IMR-90 (cell line): ENCODE results near the gene POLR2L. TPM values are rescaled to one million over a fixed set of nuclear protein-coding genes. Genes with fewer than 3 reads are reported as not detected.

Source experiments
- ATAC-seq: fragments of 200-7000 bp; cut with Tn5 transposase; 2 replicates; pipeline ENCODE4 v1.9.1; 2020; ENCODE audit warnings: low read depth, mild to moderate bottlenecking, moderate library complexity
- BruUV-seq: library from RNA; stranded (reverse); fragments of 400-500 nt; replicated peaks from 2 replicates; lab custom pipeline; 2021; lab: Mats Ljungman, UMichigan
- CTCF ChIA-PET: fragments of 300-600 bp; formaldehyde crosslinking; extraction: SDS; loops from one replicate; lab custom pipeline; 2021; ENCODE audit warnings: antibody characterized with exemption; lab: Yijun Ruan, JAX
- POLR2A ChIA-PET: fragments of 300-600 bp; sonication (Branson Sonifier 250); formaldehyde crosslinking; loops from one replicate; lab custom pipeline; 2022; ENCODE audit warnings: antibody characterized with exemption; ENCODE audit not compliant: unreplicated experiment; lab: Charles Lee
- DNase-seq: peaks from one replicate; pipeline ENCODE4 v3.0.0; 2013
- H2AFZ ChIP-seq: replicated peaks from 2 replicates; pipeline ENCODE3; 2013; ENCODE audit warnings: low read length, mild to moderate bottlenecking; ENCODE audit not compliant: poor library complexity
- H2AK5ac ChIP-seq: 2 replicates; pipeline ENCODE4 v1.6.1; 2013; ENCODE audit warnings: low read depth, low read length, inconsistent platforms
- H2AK9ac ChIP-seq: replicated peaks from 2 replicates; pipeline ENCODE3; 2013; ENCODE audit warnings: mild to moderate bottlenecking, low read depth, low read length, moderate library complexity; ENCODE audit not compliant: poor library complexity
- H2BK120ac ChIP-seq: 2 replicates; pipeline ENCODE4 v1.6.1; 2013; ENCODE audit warnings: low read depth, low read length, inconsistent platforms
- H2BK15ac ChIP-seq: 3 replicates; pipeline ENCODE4 v1.6.1; 2013; ENCODE audit warnings: low read depth, low read length, inconsistent platforms
- H2BK20ac ChIP-seq: 2 replicates; pipeline ENCODE4 v1.6.1; 2013; ENCODE audit warnings: low read depth, mild to moderate bottlenecking, inconsistent platforms, low read length, moderate library complexity
- H2BK5ac ChIP-seq: 2 replicates; pipeline ENCODE4 v1.6.1; 2013; ENCODE audit warnings: mild to moderate bottlenecking, low read depth, low read length, inconsistent platforms; ENCODE audit not compliant: poor library complexity, severe bottlenecking
- H3K14ac ChIP-seq: replicated peaks from 2 replicates; pipeline ENCODE4 v1.6.1; 2013; ENCODE audit warnings: low read depth, low read length, inconsistent platforms
- H3K18ac ChIP-seq: 2 replicates; pipeline ENCODE4 v1.6.1; 2013; ENCODE audit warnings: low read depth, low read length, control low read depth
- H3K23ac ChIP-seq: 2 replicates; pipeline ENCODE4 v1.6.1; 2013; ENCODE audit warnings: low read depth, low read length, inconsistent platforms
- H3K27ac ChIP-seq: 2 replicates; pipeline ENCODE4 v1.5.1; 2013; ENCODE audit warnings: mild to moderate bottlenecking, control low read depth, low read length; ENCODE audit not compliant: insufficient read depth
- H3K27me3 ChIP-seq: 2 replicates; pipeline ENCODE4 v1.6.1; 2013; ENCODE audit warnings: low read length; ENCODE audit not compliant: control insufficient read depth, insufficient read depth
- H3K36me3 ChIP-seq: 2 replicates; pipeline ENCODE4 v1.6.1; 2013; ENCODE audit warnings: low read length, mixed read lengths; ENCODE audit not compliant: control insufficient read depth, insufficient read depth
- H3K4ac ChIP-seq: 2 replicates; pipeline ENCODE4 v1.6.1; 2013; ENCODE audit warnings: low read depth, low read length, inconsistent platforms
- H3K4me1 ChIP-seq: 2 replicates; pipeline ENCODE4 v1.6.1; 2013; ENCODE audit warnings: low read length, mixed read lengths; ENCODE audit not compliant: control insufficient read depth, insufficient read depth
- H3K4me2 ChIP-seq: 2 replicates; pipeline ENCODE4 v1.6.1; 2013; ENCODE audit warnings: low read depth, mild to moderate bottlenecking, control low read depth, low read length, moderate library complexity
- H3K4me3 ChIP-seq: 2 replicates; pipeline ENCODE4 v1.5.1; 2013; ENCODE audit warnings: low read depth, mild to moderate bottlenecking, control low read depth, low read length, moderate library complexity; ENCODE audit not compliant: insufficient read depth
- H3K56ac ChIP-seq: 2 replicates; pipeline ENCODE4 v1.6.1; 2013; ENCODE audit warnings: low read length, inconsistent platforms; ENCODE audit not compliant: insufficient read depth; ENCODE audit errors: extremely low read depth
- H3K79me1 ChIP-seq, 2 experiments: 2 replicates each; pipeline ENCODE4 v1.6.1; 2013; ENCODE audit warnings: low read length in 2 of 2, inconsistent platforms in 1 of 2, low read depth in 1 of 2
- H3K9ac ChIP-seq: 2 replicates; pipeline ENCODE4 v1.6.1; 2013; ENCODE audit warnings: low read depth, low read length, control low read depth
- H3K9me1 ChIP-seq: 2 replicates; pipeline ENCODE4 v1.6.1; 2013; ENCODE audit warnings: low read length, inconsistent platforms; ENCODE audit not compliant: insufficient read depth
- H3K9me3 ChIP-seq: 2 replicates; pipeline ENCODE4 v1.6.1; 2013; ENCODE audit warnings: low read length; ENCODE audit not compliant: control insufficient read depth, insufficient read depth
- H4K20me1 ChIP-seq: 2 replicates; pipeline ENCODE4 v1.6.1; 2013; ENCODE audit warnings: low read length, inconsistent platforms; ENCODE audit not compliant: insufficient read depth
- H4K5ac ChIP-seq: 2 replicates; pipeline ENCODE4 v1.6.1; 2013; ENCODE audit warnings: mild to moderate bottlenecking, low read depth, low read length, control low read depth
- H4K8ac ChIP-seq, 2 experiments: 2 replicates each; pipeline ENCODE4 v1.6.1; 2013; ENCODE audit warnings: low read depth in 2 of 2, low read length in 2 of 2, control low read depth in 1 of 2, inconsistent platforms in 1 of 2
- H4K91ac ChIP-seq: 2 replicates; pipeline ENCODE4 v1.6.1; 2013; ENCODE audit warnings: low read depth, low read length, inconsistent platforms; ENCODE audit not compliant: insufficient read depth
- ELK1 ChIP-seq: fragments of 150-350 bp; IDR thresholded peaks from 2 replicates; pipeline ENCODE4 v1.6.1; 2016; ENCODE audit warnings: low read depth, mild to moderate bottlenecking, low read length, moderate library complexity, borderline replicate concordance
- FOS ChIP-seq: fragments of 150-350 bp; IDR thresholded peaks from 2 replicates; pipeline ENCODE4 v1.6.1; 2016; ENCODE audit warnings: low read depth, low read length
- WGBS, 2 experiments: methylation state at CpG; one replicate each; pipeline versions ENCODE4 v1.1.5 to v1.1.7; 2013; ENCODE audit warnings: missing lambda C conversion rate in 2 of 2; ENCODE audit not compliant: insufficient read length in 1 of 2; ENCODE audit errors: extremely low coverage in 2 of 2; 5-methylcytosine and 5-hydroxymethylcytosine counted together
- dilution Hi-C: fragments of 300-500 bp; cut with HindIII; formaldehyde crosslinking; loops from one replicate; pipeline ENCODE4 v1.14.3; 2018; ENCODE audit warnings: low sequenced_read_pairs; ENCODE audit not compliant: unreplicated experiment
- in situ Hi-C: fragments of 300-500 bp; cut with MboI; formaldehyde crosslinking; loops from 3 replicates; pipeline ENCODE4 v1.14.3; 2019; ENCODE audit warnings: low sequenced_read_pairs, inconsistent platforms, mixed read lengths
- intact Hi-C: fragments of 100-400 bp; cut with micrococcal nuclease; formaldehyde crosslinking; loops from 2 replicates; pipeline ENCODE4 v1.10.0; 2022
- polyA plus RNA-seq, 3 experiments: library from polyadenylated mRNA; depleted of rRNA; stranded (reverse); fragments of >200 nt; gene quantifications; 2 replicates each; pipeline ENCODE4 v1.2.3, GENCODE V29; 2012; ENCODE audit warnings: low replicate concordance in 1 of 3
- total RNA-seq: library from RNA; depleted of rRNA; stranded (reverse); fragments of >200 nt; gene quantifications from 2 replicates; pipeline ENCODE4 v1.2.3, GENCODE V29; 2012

The POLR2L gene
- total and polyA plus RNA-seq, 2 of the 4 experiments (the other 2 are of a cell fraction) = 44.4 to 416 TPM

GRCh38 chr11:794013-794765 is 48.1 kb downstream of the POLR2L start:
- no peak overlapping the region for H2BK120ac ChIP-seq
- H3K27me3 ChIP-seq = no peaks in the 10 kb centered on the region
- H2AK5ac ChIP-seq = no peak overlapping the region
- H3K9me3 ChIP-seq = no peaks in the 10 kb centered on the region
- H4K8ac ChIP-seq = no peak overlapping the region
- POLR2A ChIA-PET = no interaction called here
- H2BK5ac ChIP-seq = no peak overlapping the region
- no peak overlapping the region for H3K23ac ChIP-seq
- H2AK9ac ChIP-seq = no peak overlapping the region
- H3K36me3 ChIP-seq = peaks cover 24% of the 10 kb centered on the region; the same call in 1 of the 2 replicates
- no peak overlapping the region for H3K9ac ChIP-seq
- no peak overlapping the region for H3K56ac ChIP-seq
- H3K79me1 ChIP-seq = peaks cover 0 to 29% of the 10 kb centered on the region in 2 experiments; a peak in 3 of 4 replicates
- intact Hi-C loops (no loop called here), dilution Hi-C loops (no loop called here), in situ Hi-C loops (no loop called here)
- DNase-seq (no peak), ATAC-seq (no peak)
- H4K91ac ChIP-seq = no peak overlapping the region
- H3K4ac ChIP-seq = no peak overlapping the region
- H3K18ac ChIP-seq = no peak overlapping the region
- H4K5ac ChIP-seq = no peak overlapping the region
- no peak overlapping the region for H3K14ac ChIP-seq
- no TSS peak for BruUV-seq
- WGBS, 2 experiments = 90% methylated on average over 8 of the region's 31 CpGs; no CpG with 5 or more reads in 1 of the 2 experiments
- H4K20me1 ChIP-seq = peaks cover 18% of the 10 kb centered on the region
- no peak overlapping the region for H3K4me2 ChIP-seq
- peaks cover 16% of the 10 kb centered on the region for H3K4me1 ChIP-seq
- H2BK20ac ChIP-seq = no peak overlapping the region
- H3K4me3 ChIP-seq = no peak overlapping the region
- no peak overlapping the region for H3K27ac ChIP-seq
- H3K9me1 ChIP-seq = peaks cover 6% of the 10 kb centered on the region; the same call in 1 of the 2 replicates
- no peak for TF ChIP-seq ELK1
- TF ChIP-seq FOS = no peak
- H2BK15ac ChIP-seq = no peak overlapping the region
- CTCF ChIA-PET = interaction anchor here (0.7 kb wide), 1 partner anchor 9 kb away, joined by 3 read pairs; no protein-coding TSS in a partner anchor
- peak overlapping the region; percentile 40 for H2AFZ ChIP-seq
